Activated T-helper 2 cell treated with anti-CD3 and anti-CD28 coated beads, Interferon-gamma antibody, Interleukin-2, Interleukin-4, amounts not matched to agents 10 μg/mL and 5 μg/mL and 100 μg/mL, durations not matched to agents 14 hours and 24 hours and 36 hours (primary cell): ENCODE data around the gene CELA3A. TPM values are rescaled to one million over a fixed set of nuclear protein-coding genes. Genes with fewer than 3 reads are reported as not detected.
"Not testable (repeated sequence)": the region's sequence is repeated elsewhere in the genome, so short reads cannot be mapped to it uniquely, and the experiment has no call there.

Experiments
- DNase-seq: peaks from one replicate; pipeline ENCODE4 v3.0.0; 2021; ENCODE audit warnings: low spot score
- H3K27ac Mint-ChIP-seq: one replicate; pipeline ENCODE4 v1.8.0; 2021; ENCODE audit warnings: mixed read lengths
- H3K27me3 Mint-ChIP-seq: one replicate; pipeline ENCODE4 v1.8.0; 2021; ENCODE audit warnings: low read depth, mixed read lengths
- H3K36me3 Mint-ChIP-seq: one replicate; pipeline ENCODE4 v1.8.0; 2021; ENCODE audit warnings: low read depth, mixed read lengths
- H3K4me1 Mint-ChIP-seq: one replicate; pipeline ENCODE4 v1.8.0; 2021; ENCODE audit warnings: low read depth, mixed read lengths
- H3K4me3 Mint-ChIP-seq: one replicate; pipeline ENCODE4 v1.8.0; 2021; ENCODE audit warnings: low read depth, mild to moderate bottlenecking, moderate library complexity, mixed read lengths
- H3K9me3 Mint-ChIP-seq: one replicate; pipeline ENCODE4 v1.8.0; 2021; ENCODE audit warnings: mixed read lengths
- intact Hi-C: fragments of 100-400 bp; cut with micrococcal nuclease; formaldehyde crosslinking; loops from one replicate; pipeline ENCODE4 v1.15.1; 2023
- total RNA-seq: library from RNA; stranded (reverse); gene quantifications from 2 replicates; pipeline ENCODE4 v1.2.3, GENCODE V29; 2022

CELA3A gene
- total RNA-seq, 1 donor from 2014 or later: not detected

- H3K4me1 Mint-ChIP-seq, H3K36me3 Mint-ChIP-seq, H3K27ac Mint-ChIP-seq, H3K27me3 Mint-ChIP-seq, intact Hi-C loops, H3K9me3 Mint-ChIP-seq, DNase-seq, H3K4me3 Mint-ChIP-seq: not testable (repeated sequence)
Measured at GRCh38 chr1:21989672-21990393, 11.6 kb upstream of the CELA3A start.

- H3K27ac Mint-ChIP-seq, DNase-seq, intact Hi-C loops, H3K27me3 Mint-ChIP-seq, H3K4me3 Mint-ChIP-seq, H3K36me3 Mint-ChIP-seq, H3K9me3 Mint-ChIP-seq, H3K4me1 Mint-ChIP-seq: not testable (repeated sequence)
Measured at GRCh38 chr1:21992186-21992585, 9.3 kb upstream of the CELA3A start.

- H3K4me1 Mint-ChIP-seq, DNase-seq, H3K36me3 Mint-ChIP-seq, H3K4me3 Mint-ChIP-seq, H3K9me3 Mint-ChIP-seq, intact Hi-C loops, H3K27me3 Mint-ChIP-seq, H3K27ac Mint-ChIP-seq: not testable (repeated sequence)
Measured at GRCh38 chr1:21994716-21995115, 6.7 kb upstream of the CELA3A start.

- H3K27ac Mint-ChIP-seq, H3K4me1 Mint-ChIP-seq, H3K9me3 Mint-ChIP-seq, H3K36me3 Mint-ChIP-seq, intact Hi-C loops, DNase-seq, H3K27me3 Mint-ChIP-seq, H3K4me3 Mint-ChIP-seq: not testable (repeated sequence)
Measured at GRCh38 chr1:21996663-21996970, 4.8 kb upstream of the CELA3A start.

GRCh38 chr1:21997891-21998623 lies 3.4 kb upstream of the CELA3A start:
- H3K4me3 Mint-ChIP-seq, H3K4me1 Mint-ChIP-seq, intact Hi-C loops, H3K27ac Mint-ChIP-seq, DNase-seq, H3K9me3 Mint-ChIP-seq, H3K27me3 Mint-ChIP-seq, H3K36me3 Mint-ChIP-seq: not testable (repeated sequence)

GRCh38 chr1:21998624-21999294 lies 2.7 kb upstream of the CELA3A start:
- H3K4me1 Mint-ChIP-seq, H3K27me3 Mint-ChIP-seq, H3K4me3 Mint-ChIP-seq, H3K9me3 Mint-ChIP-seq, H3K27ac Mint-ChIP-seq, DNase-seq, intact Hi-C loops, H3K36me3 Mint-ChIP-seq: not testable (repeated sequence)

- intact Hi-C loops, H3K27me3 Mint-ChIP-seq, H3K27ac Mint-ChIP-seq, H3K4me1 Mint-ChIP-seq, H3K36me3 Mint-ChIP-seq, H3K4me3 Mint-ChIP-seq, H3K9me3 Mint-ChIP-seq, DNase-seq: not testable (repeated sequence)
Measured at GRCh38 chr1:21999645-22000044, 1.8 kb upstream of the CELA3A start.

- H3K27me3 Mint-ChIP-seq, intact Hi-C loops, DNase-seq, H3K27ac Mint-ChIP-seq, H3K36me3 Mint-ChIP-seq, H3K4me3 Mint-ChIP-seq, H3K9me3 Mint-ChIP-seq, H3K4me1 Mint-ChIP-seq: not testable (repeated sequence)
Measured at GRCh38 chr1:22002461-22002860, 1.0 kb downstream of the CELA3A start.

- H3K4me1 Mint-ChIP-seq, DNase-seq, H3K27ac Mint-ChIP-seq, H3K27me3 Mint-ChIP-seq, H3K9me3 Mint-ChIP-seq, H3K36me3 Mint-ChIP-seq, H3K4me3 Mint-ChIP-seq, intact Hi-C loops: not testable (repeated sequence)
Measured at GRCh38 chr1:22002875-22003274, 1.4 kb downstream of the CELA3A start.

GRCh38 chr1:22003959-22004358 lies 2.5 kb downstream of the CELA3A start:
- DNase-seq, H3K27me3 Mint-ChIP-seq, H3K4me1 Mint-ChIP-seq, intact Hi-C loops, H3K4me3 Mint-ChIP-seq, H3K27ac Mint-ChIP-seq, H3K9me3 Mint-ChIP-seq, H3K36me3 Mint-ChIP-seq: not testable (repeated sequence)

GRCh38 chr1:22005261-22006149 lies 4.0 kb downstream of the CELA3A start:
- H3K27me3 Mint-ChIP-seq, H3K4me3 Mint-ChIP-seq, intact Hi-C loops, H3K27ac Mint-ChIP-seq, H3K9me3 Mint-ChIP-seq, H3K36me3 Mint-ChIP-seq, H3K4me1 Mint-ChIP-seq: not testable (repeated sequence)
- peak; percentile 37 for DNase-seq

- H3K9me3 Mint-ChIP-seq, H3K4me3 Mint-ChIP-seq, DNase-seq, intact Hi-C loops, H3K27ac Mint-ChIP-seq, H3K36me3 Mint-ChIP-seq, H3K27me3 Mint-ChIP-seq, H3K4me1 Mint-ChIP-seq: not testable (repeated sequence)
Measured at GRCh38 chr1:22006736-22007135, 5.3 kb downstream of the CELA3A start.
